Measurements from ENCODE around the gene HYAL2. TPM values are rescaled to one million over a fixed set of nuclear protein-coding genes. Genes with fewer than 3 reads are reported as not detected.
A peak's percentile ranks its signal among the peaks of the same experiment; 100 is the strongest.
"Not testable (repeated sequence)": the region's sequence is repeated elsewhere in the genome, so short reads cannot be mapped to it uniquely, and the experiment has no call there.

HYAL2 gene
- total RNA-seq, 1 donor from 2014 or later: 91.1 TPM

GRCh38 chr3:50314342-50314741 is 8.2 kb downstream of the HYAL2 start:
- DNase-seq (ENCODE audit: low read depth): no peak

DNA sequence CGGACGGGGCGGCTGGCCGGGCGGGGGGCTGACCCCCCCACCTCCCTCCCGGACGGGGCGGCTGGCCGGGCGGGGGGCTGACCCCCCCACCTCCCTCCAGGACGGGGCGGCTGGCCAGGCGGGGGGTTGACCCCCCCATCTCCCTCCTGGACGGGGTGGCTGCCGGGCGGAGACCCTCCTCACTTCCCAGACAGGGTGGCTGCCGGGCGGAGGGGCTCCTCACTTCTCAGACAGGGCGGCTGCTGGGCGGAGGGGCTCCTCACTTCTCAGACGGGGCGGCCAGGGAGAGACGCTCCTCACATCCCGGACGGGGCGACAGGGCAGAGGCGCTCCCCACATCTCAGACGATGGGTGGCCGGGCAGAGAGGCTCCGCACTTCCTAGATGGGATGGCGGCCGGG is 10.5 kb downstream of the HYAL2 start:
- not testable (repeated sequence) for DNase-seq (ENCODE audit: low read depth)

GRCh38 chr3:50304601-50305000 is 17.9 kb downstream of the HYAL2 start:
- DNase-seq (ENCODE audit: low read depth): no peak

DNA sequence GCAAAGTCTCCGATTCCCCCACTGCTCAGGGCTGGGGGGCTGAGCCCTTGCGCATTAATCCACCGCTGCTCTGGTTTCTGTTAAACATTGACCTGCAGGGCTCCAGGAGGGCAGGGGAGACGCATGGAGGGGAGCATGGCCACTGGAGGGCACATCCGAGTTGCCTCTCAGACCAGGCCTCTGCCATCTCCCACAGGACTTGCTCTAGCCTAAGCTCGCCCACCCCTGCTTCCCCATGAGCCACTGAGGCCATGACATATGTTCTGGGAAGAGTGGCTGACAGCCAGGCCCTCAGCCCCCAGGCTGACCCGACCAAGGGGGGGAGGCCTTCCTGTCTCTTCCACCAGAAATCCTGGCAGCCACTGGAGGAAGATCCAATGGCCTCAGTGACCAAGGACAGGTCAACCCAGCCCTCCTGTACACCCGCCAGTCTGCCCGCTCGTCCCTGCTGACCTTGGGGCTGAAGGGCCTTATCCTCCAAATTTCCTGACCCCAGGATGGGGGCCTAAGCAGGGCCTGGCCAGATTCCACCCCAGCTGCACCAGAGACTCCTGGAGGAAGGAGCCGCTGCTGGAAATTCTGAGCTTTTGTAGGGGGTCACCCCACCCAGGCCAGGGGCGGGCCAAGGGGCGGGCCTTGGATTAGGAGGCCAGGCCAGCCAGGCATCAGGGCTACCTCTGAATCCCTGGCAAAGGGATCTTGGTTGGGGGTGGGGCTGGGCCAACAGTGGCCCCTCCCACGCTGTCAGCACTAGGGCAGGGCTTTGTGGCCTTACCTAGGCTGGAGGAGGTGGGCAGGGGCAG is 19.3 kb downstream of the HYAL2 start, which contains the start of gene HYAL1:
HYAL1 (minus strand) TSS at position 562 of the 803 bp plus-strand sequence. CDS start 618 bp downstream, outside the sequence.
- no peak for DNase-seq (ENCODE audit: low read depth)

GRCh38 chr3:50302095-50303012 is 20.2 kb downstream of the HYAL2 start:
- no peak for DNase-seq (ENCODE audit: low read depth)

DNA sequence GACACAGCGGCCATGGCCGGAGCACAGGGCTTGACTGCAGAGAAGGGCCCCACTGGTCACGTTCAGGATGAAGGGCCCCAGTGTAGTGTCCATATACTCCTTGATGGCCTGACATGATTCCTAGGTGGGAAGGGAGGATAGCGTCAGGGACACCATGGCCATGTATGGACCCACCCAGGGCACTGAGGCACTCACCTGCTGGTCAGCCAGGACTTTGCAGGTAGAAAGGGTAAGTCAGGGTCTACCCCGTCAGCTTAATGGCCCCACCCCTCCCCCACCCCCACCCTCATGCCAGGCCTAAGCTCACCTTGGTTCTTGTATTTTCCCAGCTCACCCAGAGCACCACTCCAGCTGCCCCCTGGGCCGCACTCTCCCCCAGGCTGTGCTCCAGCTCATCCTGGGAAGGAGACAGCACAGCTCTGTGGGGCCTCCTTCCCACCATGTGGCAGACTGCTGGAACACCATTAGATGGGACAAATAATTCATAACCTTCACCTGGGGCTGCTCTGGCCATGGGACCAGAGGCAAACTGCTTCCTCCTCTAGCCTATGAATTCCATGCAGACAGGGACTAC is 21.8 kb downstream of the HYAL2 start:
- DNase-seq (ENCODE audit: low read depth): no peak

DNA sequence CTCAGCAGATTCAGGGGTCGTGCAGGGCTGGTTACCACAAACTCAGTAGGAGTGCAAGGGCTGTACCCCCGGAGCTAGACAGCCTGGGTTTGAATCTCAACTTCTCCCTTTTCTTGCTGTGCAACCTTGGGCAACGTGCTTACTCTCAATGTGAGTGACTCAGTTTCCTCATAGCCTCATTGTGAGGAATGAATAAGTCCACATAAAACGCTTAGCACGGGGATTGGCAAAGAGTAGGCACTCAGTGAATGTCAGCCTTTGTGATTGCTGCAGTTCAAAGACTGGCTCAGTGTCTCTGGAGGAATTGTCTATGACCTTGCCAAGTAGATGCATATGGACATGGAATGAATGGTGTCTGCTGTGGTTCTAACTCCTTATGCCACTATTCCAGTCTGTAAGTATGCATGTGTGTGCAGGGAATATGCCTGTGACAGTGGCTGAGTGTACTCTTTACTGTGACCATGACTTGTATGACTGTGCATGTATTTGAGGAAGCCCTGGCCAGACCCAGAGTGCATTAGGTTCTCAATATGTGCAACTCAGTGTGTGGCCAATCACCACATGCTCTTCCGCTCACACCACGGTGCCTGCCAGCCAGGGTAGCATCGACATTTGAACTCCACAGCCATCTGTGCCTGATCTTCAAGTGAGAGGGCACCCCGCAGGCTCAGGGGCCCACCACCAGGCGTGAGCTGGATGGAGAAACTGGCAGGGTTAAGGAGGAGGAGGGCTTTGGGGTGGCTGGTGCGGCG is 22.4 kb downstream of the HYAL2 start:
- DNase-seq (ENCODE audit: low read depth): peak; percentile 17

GRCh38 chr3:50299638-50299928 is 23.0 kb downstream of the HYAL2 start:
- no peak for DNase-seq (ENCODE audit: low read depth)

- DNase-seq (ENCODE audit: low read depth): peak; percentile 99
Observed at GRCh38 chr3:50298836-50299637, 23.5 kb downstream of the HYAL2 start, which contains the start of the genes HYAL3 and NAA80. Gene HYAL3, minus strand, starts transcription at chr3:50299405. Its CDS starts 3,803 bp downstream, at chr3:50295602. Gene NAA80, minus strand, starts transcription at chr3:50299405. Its CDS starts 1,942 bp downstream, at chr3:50297463.

DNA sequence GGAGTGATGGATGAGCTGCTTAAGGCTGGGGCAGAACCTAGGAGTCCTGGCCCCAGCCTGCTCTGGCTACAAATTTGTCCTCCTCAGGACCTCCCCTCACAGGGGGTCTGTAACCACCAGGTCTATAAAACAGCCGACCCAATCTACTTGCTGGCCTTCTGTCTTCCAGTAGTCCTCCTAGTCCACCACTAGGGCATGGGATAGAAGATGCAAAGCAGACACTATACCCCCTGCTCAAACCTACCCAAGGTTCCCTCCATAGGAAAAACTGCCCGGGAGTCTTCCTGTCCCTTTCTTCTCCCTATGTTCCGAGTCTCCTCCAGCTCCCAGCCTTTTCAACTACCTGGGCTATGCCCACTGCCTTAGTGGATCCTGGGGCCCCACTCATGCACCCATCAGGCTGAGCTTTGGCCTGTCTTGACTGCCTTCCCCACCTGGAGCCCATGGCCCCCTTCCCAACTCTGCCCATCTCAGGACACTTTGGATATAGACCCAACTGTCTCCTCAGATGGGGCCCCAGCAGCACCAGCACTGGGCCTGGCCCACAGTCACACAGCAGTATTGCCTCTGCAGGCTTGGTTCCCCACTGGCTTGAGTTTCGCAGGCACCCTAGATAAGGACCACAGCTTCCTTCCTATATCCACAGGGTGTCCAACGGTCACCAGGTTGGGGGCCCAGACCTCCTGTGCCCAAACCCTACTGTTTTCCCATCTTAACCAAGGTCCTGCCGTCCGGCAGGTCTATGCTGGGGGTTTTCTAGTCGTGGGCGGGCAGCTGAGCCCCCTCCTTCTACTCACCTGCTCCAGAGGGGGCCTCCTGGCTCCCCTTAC is 24.4 kb downstream of the HYAL2 start:
- no peak for DNase-seq (ENCODE audit: low read depth)

GRCh38 chr3:50297384-50297775 is 25.2 kb downstream of the HYAL2 start:
- no peak for DNase-seq (ENCODE audit: low read depth)

- DNase-seq (ENCODE audit: low read depth): no peak
Observed at GRCh38 chr3:50296721-50297383, 25.7 kb downstream of the HYAL2 start.

- DNase-seq (ENCODE audit: low read depth): no peak
Observed at GRCh38 chr3:50295553-50296431, 26.8 kb downstream of the HYAL2 start.

- no peak for DNase-seq (ENCODE audit: low read depth)
Observed at GRCh38 chr3:50294492-50295403, 27.8 kb downstream of the HYAL2 start.

GRCh38 chr3:50294089-50294488 is 28.5 kb downstream of the HYAL2 start:
- no peak for DNase-seq (ENCODE audit: low read depth)

- peak; percentile 10 for DNase-seq (ENCODE audit: low read depth)
Observed at GRCh38 chr3:50293079-50293801, 29.3 kb downstream of the HYAL2 start.
